Jurkat, Clone E6-1 (cell line): ENCODE measurements around the gene OPCML.

Source experiments
- DNase-seq: peaks from one replicate; pipeline ENCODE4 v3.0.0-alpha.2; 2011; ENCODE audit warnings: low read depth, low spot score
- H3K4me3 ChIP-seq: 2 replicates; pipeline ENCODE4 v1.5.1; 2011; ENCODE audit warnings: mild to moderate bottlenecking, low read length, control low read depth, moderate library complexity

OPCML gene

GRCh38 chr11:132914600-132914999, 617.7 kb downstream of the OPCML start:
- H3K4me3 ChIP-seq: no peak overlapping the region
- no peak for DNase-seq

GRCh38 chr11:132913886-132914285, 618.4 kb downstream of the OPCML start:
- no peak overlapping the region for H3K4me3 ChIP-seq
- DNase-seq: no peak

GRCh38 chr11:132913295-132913694, 619.0 kb downstream of the OPCML start:
- H3K4me3 ChIP-seq: no peak overlapping the region
- no peak for DNase-seq

GRCh38 chr11:132911186-132911585, 621.1 kb downstream of the OPCML start:
- DNase-seq: no peak
- H3K4me3 ChIP-seq: no peak overlapping the region

GRCh38 chr11:132910011-132910760, 622.1 kb downstream of the OPCML start:
- no peak for DNase-seq
- H3K4me3 ChIP-seq: no peak overlapping the region

GRCh38 chr11:132909021-132909606, 623.2 kb downstream of the OPCML start:
- DNase-seq: no peak
- H3K4me3 ChIP-seq: no peak overlapping the region

- H3K4me3 ChIP-seq: no peak overlapping the region
- DNase-seq: no peak
These were observed 623.9 kb downstream of the OPCML start for GRCh38 chr11:132908414-132908810.

- H3K4me3 ChIP-seq: no peak overlapping the region
- DNase-seq: no peak
These were observed 624.5 kb downstream of the OPCML start for GRCh38 chr11:132907651-132908413.

- no peak overlapping the region for H3K4me3 ChIP-seq
- no peak for DNase-seq
These were observed 627.7 kb downstream of the OPCML start for GRCh38 chr11:132904607-132905006.

- no peak for DNase-seq
- H3K4me3 ChIP-seq: no peak overlapping the region
These were observed 628.2 kb downstream of the OPCML start for GRCh38 chr11:132904091-132904490.

GRCh38 chr11:132901638-132902471, 630.4 kb downstream of the OPCML start:
- no peak for DNase-seq
- H3K4me3 ChIP-seq: no peak overlapping the region

GRCh38 chr11:132898676-132899075, 633.6 kb downstream of the OPCML start:
- H3K4me3 ChIP-seq: no peak overlapping the region
- DNase-seq: no peak

- no peak for DNase-seq
- H3K4me3 ChIP-seq: no peak overlapping the region
These were observed 634.3 kb downstream of the OPCML start for GRCh38 chr11:132898021-132898420.

- no peak for DNase-seq
- no peak overlapping the region for H3K4me3 ChIP-seq
These were observed 637.0 kb downstream of the OPCML start for GRCh38 chr11:132895340-132895739.

- DNase-seq: no peak
These were observed 637.7 kb downstream of the OPCML start for GRCh38 chr11:132894606-132895005.

GRCh38 chr11:132892876-132893275, 639.4 kb downstream of the OPCML start:
- no peak overlapping the region for H3K4me3 ChIP-seq
- no peak for DNase-seq

More at GRCh38 chr11:132894606-132895005, 637.7 kb downstream of the OPCML start:
- H3K4me3 ChIP-seq: no peak overlapping the region

- no peak for DNase-seq
- H3K4me3 ChIP-seq: no peak overlapping the region
These were observed 644.1 kb downstream of the OPCML start for GRCh38 chr11:132888226-132888625.

GRCh38 chr11:132886335-132886734, 646.0 kb downstream of the OPCML start:
- DNase-seq: no peak
- H3K4me3 ChIP-seq: no peak overlapping the region

GRCh38 chr11:132883241-132883640, 649.1 kb downstream of the OPCML start:
- no peak for DNase-seq
- no peak overlapping the region for H3K4me3 ChIP-seq
